NB4 (cell line): Measurements from ENCODE around the gene HMMR.

Source experiments
- TF ChIP-seq, protein P1 (sequence below): IDR thresholded peaks from one replicate; pipeline ENCODE4 v1.5.1; 2012; ENCODE audit warnings: low read depth, low read length
- TF ChIP-seq, protein P2 (sequence below): IDR thresholded peaks from 2 replicates; pipeline ENCODE4 v1.6.1; 2011; ENCODE audit warnings: low read depth, low read length

DNA sequence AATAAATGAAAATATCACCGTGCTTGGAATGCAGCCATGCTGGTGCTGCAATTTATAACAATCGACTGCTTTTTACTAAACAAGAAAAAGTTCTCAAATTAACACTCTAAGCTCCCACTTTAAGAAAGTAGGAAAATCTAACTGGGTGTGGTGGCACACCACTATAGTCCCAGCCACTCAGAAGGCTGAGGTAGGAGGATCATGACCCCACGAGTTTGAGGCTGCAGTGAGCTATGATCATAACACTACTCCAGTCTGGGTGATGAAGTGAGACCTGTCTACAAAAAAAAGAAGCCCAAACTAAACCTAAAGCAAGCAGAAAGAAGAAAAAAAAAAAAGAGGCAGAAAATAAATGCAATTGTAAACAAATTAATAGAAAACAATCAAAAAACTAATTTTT is 12.6 kb upstream of the HMMR start:
- TF ChIP-seq, protein P1, sequence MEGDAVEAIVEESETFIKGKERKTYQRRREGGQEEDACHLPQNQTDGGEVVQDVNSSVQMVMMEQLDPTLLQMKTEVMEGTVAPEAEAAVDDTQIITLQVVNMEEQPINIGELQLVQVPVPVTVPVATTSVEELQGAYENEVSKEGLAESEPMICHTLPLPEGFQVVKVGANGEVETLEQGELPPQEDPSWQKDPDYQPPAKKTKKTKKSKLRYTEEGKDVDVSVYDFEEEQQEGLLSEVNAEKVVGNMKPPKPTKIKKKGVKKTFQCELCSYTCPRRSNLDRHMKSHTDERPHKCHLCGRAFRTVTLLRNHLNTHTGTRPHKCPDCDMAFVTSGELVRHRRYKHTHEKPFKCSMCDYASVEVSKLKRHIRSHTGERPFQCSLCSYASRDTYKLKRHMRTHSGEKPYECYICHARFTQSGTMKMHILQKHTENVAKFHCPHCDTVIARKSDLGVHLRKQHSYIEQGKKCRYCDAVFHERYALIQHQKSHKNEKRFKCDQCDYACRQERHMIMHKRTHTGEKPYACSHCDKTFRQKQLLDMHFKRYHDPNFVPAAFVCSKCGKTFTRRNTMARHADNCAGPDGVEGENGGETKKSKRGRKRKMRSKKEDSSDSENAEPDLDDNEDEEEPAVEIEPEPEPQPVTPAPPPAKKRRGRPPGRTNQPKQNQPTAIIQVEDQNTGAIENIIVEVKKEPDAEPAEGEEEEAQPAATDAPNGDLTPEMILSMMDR = no peak
- TF ChIP-seq, protein P2, sequence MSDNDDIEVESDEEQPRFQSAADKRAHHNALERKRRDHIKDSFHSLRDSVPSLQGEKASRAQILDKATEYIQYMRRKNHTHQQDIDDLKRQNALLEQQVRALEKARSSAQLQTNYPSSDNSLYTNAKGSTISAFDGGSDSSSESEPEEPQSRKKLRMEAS = no peak
